ACC112 (cell line): Measurements from ENCODE around the gene SPATA32.

Experiments
- H2AFZ ChIP-seq: fragments of 200-600 bp; sonication (generic); one replicate; pipeline ENCODE4 v1.6.0; 2017; ENCODE audit warnings: antibody characterized with exemption, low read length; ENCODE audit not compliant: unreplicated experiment
- H3K27ac ChIP-seq: fragments of 200-600 bp; sonication (generic); 2 replicates; pipeline ENCODE4 v1.5.1; 2014; ENCODE audit warnings: low read depth, mild to moderate bottlenecking, antibody characterized with exemption, low read length, moderate library complexity
- H3K27me3 ChIP-seq: fragments of 200-600 bp; sonication (generic); 2 replicates; pipeline ENCODE4 v1.6.1; 2014; ENCODE audit warnings: mild to moderate bottlenecking, antibody characterized with exemption, low read length, moderate library complexity, mixed read lengths; ENCODE audit not compliant: insufficient read depth
- H3K36me3 ChIP-seq: fragments of 200-600 bp; sonication (generic); 2 replicates; pipeline ENCODE4 v1.6.1; 2016; ENCODE audit warnings: mild to moderate bottlenecking, antibody characterized with exemption, low read length, moderate library complexity, mixed read lengths; ENCODE audit not compliant: insufficient read depth
- H3K4me1 ChIP-seq: fragments of 200-600 bp; sonication (generic); one replicate; pipeline ENCODE4 v1.6.1; 2016; ENCODE audit warnings: low read length, mixed read lengths; ENCODE audit not compliant: insufficient read depth, unreplicated experiment, control insufficient read depth
- H3K4me3 ChIP-seq: fragments of 200-600 bp; sonication (generic); 2 replicates; pipeline ENCODE4 v1.5.1; 2014; ENCODE audit warnings: mild to moderate bottlenecking, low read depth, low read length
- H3K79me2 ChIP-seq: fragments of 200-600 bp; sonication (generic); one replicate; pipeline ENCODE4 v1.6.0; 2016; ENCODE audit warnings: low read length; ENCODE audit not compliant: control insufficient read depth, unreplicated experiment, insufficient read depth

SPATA32 gene

DNA sequence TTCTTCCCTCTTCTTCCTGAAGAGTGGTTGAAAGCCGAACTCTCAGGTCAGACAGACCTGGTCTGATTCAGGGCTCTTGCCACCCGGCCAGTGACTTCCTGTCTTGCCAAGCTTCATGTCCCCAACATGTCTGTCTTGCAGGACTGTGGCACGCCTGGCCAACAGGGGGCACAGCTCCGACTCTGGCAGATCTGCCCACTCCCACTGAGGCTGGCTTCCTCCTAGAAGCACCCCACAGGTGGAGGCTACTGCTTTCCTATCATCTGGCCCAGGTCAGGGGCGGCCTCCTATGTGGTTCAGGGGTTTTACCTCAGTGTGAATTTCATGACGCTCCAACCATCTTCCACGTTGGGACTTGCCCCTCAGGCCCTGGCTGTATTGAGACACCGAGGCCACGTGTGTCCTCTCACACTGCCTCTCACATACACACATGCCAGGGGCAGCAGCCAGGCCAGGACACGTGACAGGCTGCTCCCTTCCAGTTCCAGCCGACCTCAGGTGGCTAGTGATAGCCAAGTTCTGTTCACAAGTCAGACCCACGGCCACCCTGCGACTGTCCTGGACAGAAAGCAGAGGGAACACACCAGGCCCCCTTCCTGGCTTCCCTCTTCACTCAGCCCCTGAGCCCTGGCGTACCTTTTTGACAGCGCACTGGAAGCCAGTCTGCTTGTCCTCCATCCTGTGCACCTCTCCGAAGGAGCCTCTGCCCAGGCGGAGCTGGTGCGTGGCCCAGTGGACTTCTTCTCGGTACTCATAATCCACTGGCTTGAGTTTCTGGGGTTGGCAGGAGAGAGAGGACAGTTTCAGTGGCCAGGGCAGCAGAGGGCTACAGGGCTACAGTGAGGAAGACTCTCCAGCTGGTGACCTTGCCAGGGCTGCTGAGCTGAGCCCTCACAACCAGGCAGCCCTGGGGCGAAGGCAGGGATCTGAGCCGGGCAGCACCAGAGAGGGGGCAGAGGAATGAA, 22.6 kb upstream of the SPATA32 start:
- no peak overlapping the region for H3K4me3 ChIP-seq
- H3K27ac ChIP-seq, result no peak overlapping the region
- H2AFZ ChIP-seq, result no peak overlapping the region
- H3K36me3 ChIP-seq, result peaks cover 41% of the 10 kb centered on the region
- peaks cover 5% of the 10 kb centered on the region for H3K4me1 ChIP-seq
- no peaks in the 10 kb centered on the region for H3K27me3 ChIP-seq
- H3K79me2 ChIP-seq, result peaks cover 18% of the 10 kb centered on the region

- Histone ChIP-seq H3K79me2 (peaks cover 13% of the 10 kb centered on the region), H3K27me3 (no peaks in the 10 kb centered on the region), H2AFZ (no peak overlapping the region), H3K36me3 (peaks cover 34% of the 10 kb centered on the region), H3K4me3 (no peak overlapping the region), H3K4me1 (peaks cover 6% of the 10 kb centered on the region), H3K27ac (peak overlapping the region; percentile 16; the same call in 1 of the 2 replicates)
Measured at GRCh38 chr17:45283711-45284110, 21.8 kb upstream of the SPATA32 start.

GRCh38 chr17:45282683-45283644, 21.1 kb upstream of the SPATA32 start:
- no peak overlapping the region for H3K4me3 ChIP-seq
- no peaks in the 10 kb centered on the region for H3K27me3 ChIP-seq
- H3K79me2 ChIP-seq, result peaks cover 13% of the 10 kb centered on the region
- peaks cover 32% of the 10 kb centered on the region for H3K36me3 ChIP-seq
- no peak overlapping the region for H2AFZ ChIP-seq
- H3K4me1 ChIP-seq, result peaks cover 12% of the 10 kb centered on the region
- H3K27ac ChIP-seq, result peak overlapping the region; percentile 16; the same call in 1 of the 2 replicates

GRCh38 chr17:45279898-45280297, 18.0 kb upstream of the SPATA32 start:
- H3K36me3 ChIP-seq, result peaks cover 25% of the 10 kb centered on the region

DNA sequence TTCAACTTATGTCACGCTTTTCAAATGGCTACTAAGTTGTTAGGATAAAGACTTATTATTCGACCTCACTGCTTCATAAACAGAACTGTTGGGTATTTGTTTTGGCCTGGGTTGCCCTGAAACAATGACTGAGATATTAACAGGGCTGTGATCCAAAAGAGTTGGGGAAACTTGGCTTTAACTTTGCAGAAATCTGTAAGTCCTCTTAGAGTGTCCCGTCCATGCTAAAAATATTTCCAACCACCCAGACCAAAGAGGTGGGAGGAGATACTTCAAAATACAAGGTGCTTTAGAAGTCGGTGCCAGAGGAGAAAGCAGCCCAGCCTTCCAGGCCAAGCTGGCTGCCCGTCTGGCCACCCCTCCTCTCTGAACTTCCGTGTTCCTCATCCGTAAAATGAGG, 16.1 kb upstream of the SPATA32 start:
- H3K4me1 ChIP-seq, result peaks cover 16% of the 10 kb centered on the region
- peaks cover 21% of the 10 kb centered on the region for H3K36me3 ChIP-seq
- H3K4me3 ChIP-seq, result no peak overlapping the region
- no peak overlapping the region for H2AFZ ChIP-seq
- peaks cover 3% of the 10 kb centered on the region for H3K79me2 ChIP-seq
- no peaks in the 10 kb centered on the region for H3K27me3 ChIP-seq
- peak overlapping the region; percentile 54 for H3K27ac ChIP-seq

More at GRCh38 chr17:45279898-45280297, 18.0 kb upstream of the SPATA32 start:
- H3K4me3 ChIP-seq, result no peak overlapping the region
- peaks cover 13% of the 10 kb centered on the region for H3K79me2 ChIP-seq
- H3K4me1 ChIP-seq, result peaks cover 16% of the 10 kb centered on the region
- no peak overlapping the region for H2AFZ ChIP-seq
- H3K27me3 ChIP-seq, result no peaks in the 10 kb centered on the region
- no peak overlapping the region for H3K27ac ChIP-seq

DNA sequence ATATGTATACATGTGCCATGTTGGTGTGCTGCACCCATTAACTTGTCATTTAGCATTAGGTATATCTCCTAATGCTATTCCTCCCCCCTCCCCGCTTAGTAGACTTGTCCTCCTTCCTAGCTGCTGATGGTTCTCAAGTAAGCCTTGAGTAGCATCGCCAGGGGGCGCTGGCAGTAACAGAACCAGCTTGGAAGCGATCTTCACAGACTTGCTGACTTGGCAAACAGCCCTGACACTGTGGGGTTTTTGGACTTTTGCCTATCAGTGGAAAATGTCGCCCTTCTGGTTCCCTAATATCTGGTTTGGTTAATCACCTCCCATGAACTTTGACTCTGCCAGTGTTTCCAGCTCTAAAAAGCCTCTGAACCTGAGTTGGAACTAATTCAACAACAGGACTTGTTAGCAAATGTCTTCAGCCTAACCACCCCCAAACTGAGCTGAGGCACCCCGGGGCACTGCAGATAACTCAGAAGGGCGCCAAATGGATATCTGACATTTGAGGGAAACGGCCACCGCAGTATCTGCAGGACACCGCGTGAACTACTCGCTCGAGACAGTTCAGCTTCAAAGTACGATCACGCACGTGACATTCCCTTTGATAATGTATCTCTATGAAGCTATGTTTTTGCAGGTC, 15.4 kb upstream of the SPATA32 start:
- Histone ChIP-seq H3K27ac (peak overlapping the region; percentile 54), H3K79me2 (peaks cover 3% of the 10 kb centered on the region), H2AFZ (no peak overlapping the region), H3K4me1 (peaks cover 16% of the 10 kb centered on the region), H3K27me3 (no peaks in the 10 kb centered on the region), H3K36me3 (peaks cover 17% of the 10 kb centered on the region), H3K4me3 (peak overlapping the region; percentile 4; the same call in 1 of the 2 replicates)

DNA sequence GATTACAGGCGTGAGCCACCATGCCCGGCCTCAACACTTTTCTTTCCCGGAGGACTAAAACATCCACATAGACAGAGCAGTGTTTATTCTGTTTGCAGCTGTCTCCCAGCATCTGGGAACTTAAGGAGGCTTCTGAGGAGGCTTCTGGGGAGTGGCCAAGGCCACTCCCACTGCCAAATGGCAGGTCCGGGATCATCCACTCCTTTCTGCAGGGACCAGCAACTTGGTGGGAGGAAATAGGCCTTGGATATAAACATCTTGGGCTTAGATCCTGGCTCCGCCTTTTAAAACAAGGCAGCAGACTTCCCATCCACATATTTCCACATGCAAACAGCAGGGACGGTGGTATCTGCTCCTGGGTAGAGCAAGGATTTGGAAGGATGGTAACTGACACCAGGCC, 14.1 kb upstream of the SPATA32 start:
- Histone ChIP-seq H3K36me3 (peaks cover 19% of the 10 kb centered on the region), H3K4me1 (peaks cover 16% of the 10 kb centered on the region), H3K27ac (no peak overlapping the region), H3K27me3 (no peaks in the 10 kb centered on the region), H3K79me2 (peaks cover 3% of the 10 kb centered on the region), H3K4me3 (no peak overlapping the region), H2AFZ (no peak overlapping the region)

- no peak overlapping the region for H2AFZ ChIP-seq
Measured at GRCh38 chr17:45274033-45274432, 12.1 kb upstream of the SPATA32 start.

DNA sequence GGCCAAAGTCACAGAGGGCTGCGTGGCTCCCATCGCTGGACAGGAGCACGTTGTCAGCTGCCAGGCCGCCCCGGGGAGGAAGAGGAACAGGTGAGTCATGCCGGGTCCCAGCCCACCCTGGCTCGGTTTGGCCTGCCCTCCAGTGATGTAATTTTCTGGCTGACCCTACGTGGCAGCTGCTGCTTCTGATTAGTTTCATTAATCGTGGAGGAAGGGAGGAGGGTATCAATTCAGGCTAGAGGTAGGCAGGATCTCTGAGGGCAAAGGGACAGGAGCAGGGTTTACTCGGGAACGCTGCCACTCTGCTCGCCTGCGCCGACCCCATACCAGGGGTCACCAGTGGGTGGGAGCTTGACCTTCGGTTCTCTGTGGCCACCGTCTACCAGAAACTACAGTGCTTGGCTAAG, 11.7 kb upstream of the SPATA32 start:
- no peak overlapping the region for H2AFZ ChIP-seq
- H3K27me3 ChIP-seq, result no peaks in the 10 kb centered on the region
- no peak overlapping the region for H3K27ac ChIP-seq
- no peaks in the 10 kb centered on the region for H3K79me2 ChIP-seq
- peaks cover 13% of the 10 kb centered on the region for H3K4me1 ChIP-seq
- H3K4me3 ChIP-seq, result no peak overlapping the region
- peaks cover 33% of the 10 kb centered on the region for H3K36me3 ChIP-seq

More at GRCh38 chr17:45274033-45274432, 12.1 kb upstream of the SPATA32 start:
- H3K79me2 ChIP-seq, result no peaks in the 10 kb centered on the region
- H3K4me1 ChIP-seq, result peaks cover 16% of the 10 kb centered on the region
- no peak overlapping the region for H3K4me3 ChIP-seq
- no peaks in the 10 kb centered on the region for H3K27me3 ChIP-seq
- peaks cover 31% of the 10 kb centered on the region for H3K36me3 ChIP-seq
- H3K27ac ChIP-seq, result no peak overlapping the region

DNA sequence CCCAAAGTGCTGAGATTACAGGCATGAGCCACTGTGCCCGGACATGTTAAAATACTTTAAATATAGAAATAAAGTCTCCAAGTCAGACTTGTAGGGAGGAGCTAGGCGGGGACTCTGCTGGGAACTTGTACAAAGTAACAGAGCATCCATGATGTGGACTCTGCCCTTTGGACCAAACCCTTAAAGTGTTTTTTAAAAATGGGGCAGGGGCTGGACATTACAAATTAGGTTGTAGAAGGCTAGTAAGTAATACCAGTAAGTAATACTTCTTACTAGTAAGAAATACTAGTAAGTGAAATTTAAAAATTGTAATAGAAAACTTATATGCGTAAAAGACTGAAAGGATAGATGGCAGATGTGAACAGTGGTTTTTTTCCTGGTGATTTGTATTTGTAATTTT, 9.7 kb upstream of the SPATA32 start:
- Histone ChIP-seq H3K4me3 (no peak overlapping the region), H3K27ac (no peak overlapping the region), H3K4me1 (peaks cover 5% of the 10 kb centered on the region), H3K27me3 (no peaks in the 10 kb centered on the region), H3K36me3 (peaks cover 45% of the 10 kb centered on the region), H3K79me2 (no peaks in the 10 kb centered on the region), H2AFZ (no peak overlapping the region)
